ENCODE results near the gene H3-3A.

The H3-3A gene

GRCh38 chr1:226111098-226111882 is 48.8 kb downstream of the H3-3A start:
- DNase-seq (ENCODE audit: low read depth in 2 of 2), result no peak

GRCh38 chr1:226111883-226112261 is 49.4 kb downstream of the H3-3A start:
- DNase-seq (ENCODE audit: low read depth in 2 of 2), result no peak

- no peak for DNase-seq (ENCODE audit: low read depth in 2 of 2)
Observed at GRCh38 chr1:226112626-226113025, 50.1 kb downstream of the H3-3A start.

GRCh38 chr1:226116673-226117072 is 54.2 kb downstream of the H3-3A start:
- DNase-seq (ENCODE audit: low read depth in 2 of 2), result no peak

DNA sequence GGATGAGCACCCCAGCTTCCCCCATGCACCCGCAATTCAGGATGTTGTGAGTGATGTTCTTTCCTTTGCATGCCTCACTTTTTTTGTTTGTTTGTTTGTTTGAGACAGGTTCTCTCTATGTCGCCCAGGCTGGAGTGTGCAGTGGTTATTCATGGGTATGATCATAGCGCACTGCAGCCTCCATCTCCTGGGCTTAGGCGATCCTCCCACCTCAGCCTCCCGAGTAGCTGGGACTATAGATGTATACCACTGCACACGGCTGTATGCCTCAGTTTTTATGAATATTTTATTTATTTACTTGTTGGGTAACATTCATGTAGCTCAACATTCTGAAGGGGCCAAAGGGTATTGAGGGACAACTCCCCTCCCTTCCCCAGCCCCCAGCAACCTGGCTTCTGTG is 54.8 kb downstream of the H3-3A start:
- no peak for DNase-seq (ENCODE audit: low read depth in 2 of 2)

- DNase-seq (ENCODE audit: low read depth in 2 of 2), result no peak
Observed at GRCh38 chr1:226118357-226118756, 55.8 kb downstream of the H3-3A start.

DNA sequence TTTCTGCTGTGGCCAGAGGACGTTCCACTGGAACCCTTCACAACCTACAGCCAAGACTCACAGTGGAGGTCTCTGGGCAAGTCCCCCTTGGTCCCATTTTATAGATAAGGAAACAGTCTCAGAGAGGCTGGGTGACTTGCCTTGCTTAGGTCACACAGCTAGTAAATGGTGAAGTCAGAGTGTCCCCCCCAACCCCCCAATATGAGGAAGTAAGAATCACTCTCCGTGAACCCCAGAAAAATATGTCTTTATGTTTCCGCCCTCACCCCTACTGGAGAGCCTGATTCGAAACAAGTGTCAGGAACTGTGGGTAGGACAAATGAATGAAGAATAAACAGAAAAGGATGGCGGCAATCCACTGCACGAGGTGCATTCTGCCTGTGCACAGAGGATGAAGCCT is 56.7 kb downstream of the H3-3A start:
- no peak for DNase-seq (ENCODE audit: low read depth in 2 of 2)

DNA sequence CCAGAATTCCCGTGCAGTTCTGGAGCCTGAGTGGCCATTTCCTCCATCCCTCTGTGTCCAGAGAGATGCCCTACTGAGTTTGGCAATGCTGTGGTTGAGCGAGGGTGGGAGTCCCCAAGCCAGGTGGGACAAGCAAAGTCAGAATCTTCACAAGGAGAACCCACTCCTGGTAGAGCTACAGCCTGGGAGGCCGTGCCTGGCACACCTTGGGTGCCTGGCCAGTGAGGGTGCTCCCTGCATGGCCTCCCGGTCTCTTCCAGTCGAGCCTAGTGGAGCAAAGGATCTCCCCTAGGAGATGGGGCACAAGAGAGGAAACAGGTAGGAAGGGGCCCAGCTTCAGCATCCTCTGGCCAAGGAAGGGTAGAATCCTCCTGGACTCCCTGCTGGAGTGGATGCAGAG is 57.9 kb downstream of the H3-3A start:
- no peak for DNase-seq (ENCODE audit: low read depth in 2 of 2)

DNA sequence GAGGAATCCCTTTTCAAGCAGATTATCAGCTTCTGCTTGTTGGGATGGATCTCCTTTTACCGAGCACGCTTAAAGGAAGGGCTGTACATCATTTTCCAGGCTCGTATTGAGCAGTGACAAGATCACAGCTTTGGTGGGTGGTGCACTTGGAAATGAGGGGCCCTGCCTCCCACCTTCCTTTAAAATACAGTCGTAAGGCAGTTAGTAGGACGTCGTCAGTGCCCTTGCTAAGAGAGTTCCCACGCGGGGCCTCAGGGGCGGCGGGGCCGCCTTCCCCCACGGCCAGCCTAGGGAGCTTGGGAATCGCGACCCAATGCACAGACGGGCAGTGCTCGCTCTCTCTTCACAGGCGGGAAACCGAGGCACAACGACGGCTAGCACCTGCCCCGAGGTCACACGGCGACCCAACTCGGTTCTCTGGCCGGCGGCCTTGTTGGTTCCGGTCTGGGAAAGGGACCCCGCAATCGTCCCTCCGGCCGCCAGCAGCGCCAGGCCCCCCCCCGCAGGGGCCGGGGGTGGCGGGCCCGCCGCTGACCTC is 58.6 kb downstream of the H3-3A start:
- DNase-seq (ENCODE audit: low read depth in 2 of 2), result no peak
